Measurements from ENCODE around the gene KRT33A.

The KRT33A gene

DNA sequence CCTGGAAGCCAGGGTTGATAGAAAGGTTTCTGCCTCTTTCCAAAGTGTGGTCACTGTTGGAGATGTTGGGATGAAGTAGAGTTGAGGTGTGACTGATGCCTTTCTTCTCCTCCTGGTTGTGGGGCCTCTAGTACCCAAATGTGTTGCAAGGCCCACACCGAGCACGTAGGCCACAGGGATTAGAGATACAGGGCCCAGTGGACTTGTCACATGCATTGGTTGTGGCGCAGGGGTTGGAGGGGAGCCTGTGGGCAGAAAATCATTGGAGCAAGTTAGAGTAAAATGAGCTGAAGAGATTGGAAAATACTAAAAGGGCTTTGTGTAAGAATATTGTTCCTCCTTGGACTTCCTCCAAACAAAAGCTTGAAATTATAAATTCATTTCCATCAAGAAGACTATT lies 4.6 kb downstream of the KRT33A start:
- no peak for DNase-seq (ENCODE audit: low read depth)
- H3K4me3 ChIP-seq (ENCODE audit: control insufficient read depth, low read depth, low read length) = no peak overlapping the region
- TF ChIP-seq, protein P1, sequence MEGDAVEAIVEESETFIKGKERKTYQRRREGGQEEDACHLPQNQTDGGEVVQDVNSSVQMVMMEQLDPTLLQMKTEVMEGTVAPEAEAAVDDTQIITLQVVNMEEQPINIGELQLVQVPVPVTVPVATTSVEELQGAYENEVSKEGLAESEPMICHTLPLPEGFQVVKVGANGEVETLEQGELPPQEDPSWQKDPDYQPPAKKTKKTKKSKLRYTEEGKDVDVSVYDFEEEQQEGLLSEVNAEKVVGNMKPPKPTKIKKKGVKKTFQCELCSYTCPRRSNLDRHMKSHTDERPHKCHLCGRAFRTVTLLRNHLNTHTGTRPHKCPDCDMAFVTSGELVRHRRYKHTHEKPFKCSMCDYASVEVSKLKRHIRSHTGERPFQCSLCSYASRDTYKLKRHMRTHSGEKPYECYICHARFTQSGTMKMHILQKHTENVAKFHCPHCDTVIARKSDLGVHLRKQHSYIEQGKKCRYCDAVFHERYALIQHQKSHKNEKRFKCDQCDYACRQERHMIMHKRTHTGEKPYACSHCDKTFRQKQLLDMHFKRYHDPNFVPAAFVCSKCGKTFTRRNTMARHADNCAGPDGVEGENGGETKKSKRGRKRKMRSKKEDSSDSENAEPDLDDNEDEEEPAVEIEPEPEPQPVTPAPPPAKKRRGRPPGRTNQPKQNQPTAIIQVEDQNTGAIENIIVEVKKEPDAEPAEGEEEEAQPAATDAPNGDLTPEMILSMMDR (IDR thresholded peaks at IDR 0.05; ENCODE audit: control insufficient read depth, insufficient read depth, low read depth, low read length, missing control alignments) = no peak

DNA sequence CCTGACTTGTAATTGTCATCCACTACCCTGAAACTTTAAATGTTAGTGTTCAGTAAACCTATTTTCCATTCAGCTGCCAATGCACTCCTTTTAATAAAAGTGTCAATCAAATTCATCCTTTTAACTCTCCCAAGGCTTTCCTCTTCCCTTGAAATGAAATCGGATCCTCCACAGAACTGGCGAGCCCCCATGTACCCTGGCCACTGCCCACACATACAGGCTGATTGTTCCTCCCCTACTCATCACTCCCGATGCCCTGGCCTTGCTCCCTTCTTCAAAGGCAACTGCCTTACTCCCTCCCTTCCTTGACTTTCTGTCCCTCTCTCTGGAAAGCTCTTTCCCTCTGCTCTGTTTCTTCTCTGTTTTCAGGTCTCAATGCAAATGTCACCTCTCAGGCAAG lies 7.6 kb downstream of the KRT33A start:
- no peak overlapping the region for H3K4me3 ChIP-seq (ENCODE audit: control insufficient read depth, low read depth, low read length)
- no peak for DNase-seq (ENCODE audit: low read depth)
- TF ChIP-seq, protein P1 (IDR thresholded peaks at IDR 0.05; ENCODE audit: control insufficient read depth, insufficient read depth, low read depth, low read length, missing control alignments) = no peak

- TF ChIP-seq, protein P1 (IDR thresholded peaks at IDR 0.05; ENCODE audit: control insufficient read depth, insufficient read depth, low read depth, low read length, missing control alignments) = no peak
- no peak for DNase-seq (ENCODE audit: low read depth)
- H3K4me3 ChIP-seq (ENCODE audit: control insufficient read depth, low read depth, low read length) = no peak overlapping the region
Measured at GRCh38 chr17:41340934-41341861, 9.4 kb downstream of the KRT33A start.

DNA sequence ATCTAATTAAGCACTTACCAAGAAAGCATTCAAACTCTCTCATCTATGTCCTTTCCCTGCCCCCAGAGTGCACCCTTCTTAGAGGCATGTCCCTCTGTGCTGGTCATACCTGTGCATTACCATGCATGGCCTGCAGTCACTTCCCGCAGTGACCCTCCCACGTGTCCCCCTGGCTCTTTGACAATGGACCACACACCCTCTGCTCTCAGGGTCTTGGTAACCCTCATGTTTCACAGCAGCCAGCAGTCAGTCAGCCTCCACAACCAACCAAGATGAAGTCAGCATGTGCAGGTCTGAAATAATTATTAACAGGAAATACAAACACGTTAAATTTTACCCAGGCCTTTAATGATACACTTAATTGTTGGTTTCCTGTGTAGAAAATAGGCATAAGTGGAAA lies 10.1 kb downstream of the KRT33A start:
- TF ChIP-seq, protein P1 (IDR thresholded peaks at IDR 0.05; ENCODE audit: control insufficient read depth, insufficient read depth, low read depth, low read length, missing control alignments) = no peak
- DNase-seq (ENCODE audit: low read depth) = no peak
- no peak overlapping the region for H3K4me3 ChIP-seq (ENCODE audit: control insufficient read depth, low read depth, low read length)

DNA sequence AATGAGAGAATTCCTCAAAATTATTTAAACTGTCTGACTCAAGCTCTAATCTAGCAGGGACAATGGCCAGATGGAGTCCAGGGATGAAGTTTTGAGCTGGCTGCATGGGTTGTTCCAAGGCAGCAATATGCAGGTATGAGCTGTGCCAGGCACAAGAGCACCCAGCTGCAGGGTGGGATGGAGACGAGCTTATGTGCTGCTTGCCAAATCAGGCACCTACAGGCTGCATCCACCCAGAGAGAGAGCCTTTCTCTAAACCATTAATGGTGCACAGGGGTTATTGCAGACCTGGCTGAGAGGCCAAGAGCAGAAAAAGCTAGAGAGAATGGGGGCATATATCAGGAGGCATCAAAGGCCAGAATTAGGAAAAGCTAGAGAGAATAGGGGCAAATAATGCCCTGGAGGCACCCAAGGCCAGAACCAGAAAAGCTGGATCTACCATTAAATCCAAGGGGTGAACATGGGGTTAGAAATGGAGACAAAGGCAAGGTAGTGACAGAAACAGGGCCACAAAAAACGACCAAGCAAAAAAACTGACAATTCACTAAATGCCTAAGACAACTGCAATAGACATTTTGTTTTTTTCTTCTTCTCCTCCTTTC lies 11.0 kb downstream of the KRT33A start:
- TF ChIP-seq, protein P1 (IDR thresholded peaks at IDR 0.05; ENCODE audit: control insufficient read depth, insufficient read depth, low read depth, low read length, missing control alignments) = no peak
- no peak for DNase-seq (ENCODE audit: low read depth)
- no peak overlapping the region for H3K4me3 ChIP-seq (ENCODE audit: control insufficient read depth, low read depth, low read length)

DNA sequence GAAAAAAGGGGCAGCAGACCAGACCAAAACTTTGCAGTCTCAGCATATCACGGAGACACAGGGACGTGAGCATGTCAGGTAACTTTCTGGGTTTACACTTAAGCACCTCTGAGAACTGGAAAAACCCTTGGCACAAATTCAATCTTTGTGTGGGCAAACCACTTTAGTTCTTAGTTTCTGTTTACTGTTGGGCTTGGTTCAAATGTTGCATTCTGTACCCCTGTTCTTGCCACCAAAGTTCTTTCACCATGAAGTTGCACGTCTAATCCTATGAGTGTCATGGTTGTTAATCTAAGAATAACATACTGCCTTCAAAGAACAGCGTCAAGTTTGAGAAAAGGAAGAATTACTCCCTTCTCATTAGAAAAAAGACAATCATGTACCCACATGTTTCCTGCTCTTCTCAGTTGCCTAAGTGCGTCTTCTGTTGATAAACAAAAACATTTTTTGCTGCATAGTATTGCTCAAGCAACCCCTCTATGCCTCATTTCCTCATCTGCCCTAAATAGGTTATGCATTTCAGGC lies 11.6 kb downstream of the KRT33A start:
- TF ChIP-seq, protein P1 (IDR thresholded peaks at IDR 0.05; ENCODE audit: control insufficient read depth, insufficient read depth, low read depth, low read length, missing control alignments) = no peak
- H3K4me3 ChIP-seq (ENCODE audit: control insufficient read depth, low read depth, low read length) = no peak overlapping the region
- no peak for DNase-seq (ENCODE audit: low read depth)
